Urinary bladder (tissue), 4 donors: ENCODE data around the gene SLC8A3. TPM values are rescaled to one million over a fixed set of nuclear protein-coding genes. Genes with fewer than 3 reads are reported as not detected.
"Not testable (repeated sequence)": the region's sequence is repeated elsewhere in the genome, so short reads cannot be mapped to it uniquely, and the experiment has no call there.

Experiments used
- DNase-seq: peaks from one replicate; pipeline ENCODE4 v3.0.0-alpha.2; 2015; ENCODE audit errors: extremely low spot score
- H3K27ac ChIP-seq: one replicate; pipeline ENCODE4 v1.5.1; 2013; ENCODE audit warnings: low read depth, mild to moderate bottlenecking, moderate library complexity
- H3K36me3 ChIP-seq: one replicate; pipeline ENCODE4 v1.6.1; 2013; ENCODE audit warnings: mild to moderate bottlenecking, moderate library complexity; ENCODE audit not compliant: insufficient read depth
- H3K4me1 ChIP-seq: one replicate; pipeline ENCODE4 v1.6.1; 2013; ENCODE audit warnings: mild to moderate bottlenecking, moderate library complexity; ENCODE audit not compliant: insufficient read depth
- H3K4me3 ChIP-seq: one replicate; pipeline ENCODE4 v1.5.1; 2013; ENCODE audit warnings: low read depth, low read length
- WGBS: extraction: QIAGEN DNeasy Blood & Tissue Kit; methylation state at CpG from one replicate; pipeline ENCODE4 v1.1.7; 2013; 5-methylcytosine and 5-hydroxymethylcytosine counted together
- polyA plus RNA-seq: library from polyadenylated mRNA; stranded (reverse); fragments of 200-250 nt; gene quantifications from one replicate; pipeline ENCODE4 v1.2.3, GENCODE V29; 2013
- total RNA-seq: library from RNA; depleted of rRNA; stranded (reverse); fragments of >200 nt; gene quantifications from one replicate; pipeline ENCODE4 v1.2.3, GENCODE V29; 2014
- donor health status: healthy with polysubstance abuse.
- donor health status: healthy.

The SLC8A3 gene, protein sequence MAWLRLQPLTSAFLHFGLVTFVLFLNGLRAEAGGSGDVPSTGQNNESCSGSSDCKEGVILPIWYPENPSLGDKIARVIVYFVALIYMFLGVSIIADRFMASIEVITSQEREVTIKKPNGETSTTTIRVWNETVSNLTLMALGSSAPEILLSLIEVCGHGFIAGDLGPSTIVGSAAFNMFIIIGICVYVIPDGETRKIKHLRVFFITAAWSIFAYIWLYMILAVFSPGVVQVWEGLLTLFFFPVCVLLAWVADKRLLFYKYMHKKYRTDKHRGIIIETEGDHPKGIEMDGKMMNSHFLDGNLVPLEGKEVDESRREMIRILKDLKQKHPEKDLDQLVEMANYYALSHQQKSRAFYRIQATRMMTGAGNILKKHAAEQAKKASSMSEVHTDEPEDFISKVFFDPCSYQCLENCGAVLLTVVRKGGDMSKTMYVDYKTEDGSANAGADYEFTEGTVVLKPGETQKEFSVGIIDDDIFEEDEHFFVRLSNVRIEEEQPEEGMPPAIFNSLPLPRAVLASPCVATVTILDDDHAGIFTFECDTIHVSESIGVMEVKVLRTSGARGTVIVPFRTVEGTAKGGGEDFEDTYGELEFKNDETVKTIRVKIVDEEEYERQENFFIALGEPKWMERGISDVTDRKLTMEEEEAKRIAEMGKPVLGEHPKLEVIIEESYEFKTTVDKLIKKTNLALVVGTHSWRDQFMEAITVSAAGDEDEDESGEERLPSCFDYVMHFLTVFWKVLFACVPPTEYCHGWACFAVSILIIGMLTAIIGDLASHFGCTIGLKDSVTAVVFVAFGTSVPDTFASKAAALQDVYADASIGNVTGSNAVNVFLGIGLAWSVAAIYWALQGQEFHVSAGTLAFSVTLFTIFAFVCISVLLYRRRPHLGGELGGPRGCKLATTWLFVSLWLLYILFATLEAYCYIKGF
- 3.0 TPM for total RNA-seq
- polyA plus RNA-seq = 0.56 TPM

DNA sequence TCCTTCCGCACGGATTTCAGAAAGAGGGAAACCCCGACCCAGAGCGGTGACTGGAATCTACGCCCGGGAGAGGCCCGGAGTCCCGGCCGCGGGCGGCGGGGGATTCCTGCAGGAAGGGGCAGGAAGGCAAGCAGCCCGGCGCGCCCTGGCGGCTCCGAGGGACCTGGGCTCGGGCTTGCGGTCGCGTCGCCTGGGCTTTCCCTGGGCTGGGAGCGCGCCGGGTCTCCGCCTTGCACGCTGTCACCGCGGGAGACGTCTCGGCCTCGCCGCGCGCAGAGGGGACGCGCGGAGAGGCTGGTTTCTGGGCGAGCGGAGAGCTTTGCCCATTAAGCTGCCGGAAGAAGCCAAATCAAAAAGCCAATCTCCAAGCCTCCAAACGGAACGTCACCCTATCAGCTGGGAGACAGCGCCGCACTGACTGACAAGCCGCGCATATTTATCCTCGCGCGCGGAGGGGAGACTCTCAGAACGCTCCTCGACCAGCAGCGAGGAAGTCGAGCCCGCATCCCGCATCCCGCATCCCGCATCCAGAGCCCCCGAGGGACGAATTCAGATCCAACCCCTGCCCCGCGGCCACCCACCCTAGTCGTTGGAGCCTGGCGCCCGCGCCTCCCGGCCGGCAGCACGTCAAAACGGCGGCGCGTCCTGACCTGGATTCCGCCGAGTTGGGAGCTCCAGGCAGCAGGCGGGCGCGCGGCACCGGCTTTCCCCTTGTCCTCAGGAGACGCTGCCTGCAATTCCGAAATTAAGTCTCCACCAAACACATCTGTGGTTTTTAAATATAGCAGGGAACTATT is at the start of gene SLC8A3:
Gene SLC8A3, minus strand, starts transcription at position 293 of the 797 bp plus-strand sequence. CDS start 20,529 bp downstream, outside the sequence.
- DNase-seq = no peak
- H3K4me3 ChIP-seq = peak within 1 kb of the TSS; percentile 50
- H3K4me1 ChIP-seq = no peaks in the 10 kb centered on the region
- peak within 1 kb of the TSS; percentile 16 for H3K27ac ChIP-seq
- under 1% methylated on average over 83 of the region's 83 CpGs for WGBS
- H3K36me3 ChIP-seq = no peaks in the 10 kb centered on the region

DNA sequence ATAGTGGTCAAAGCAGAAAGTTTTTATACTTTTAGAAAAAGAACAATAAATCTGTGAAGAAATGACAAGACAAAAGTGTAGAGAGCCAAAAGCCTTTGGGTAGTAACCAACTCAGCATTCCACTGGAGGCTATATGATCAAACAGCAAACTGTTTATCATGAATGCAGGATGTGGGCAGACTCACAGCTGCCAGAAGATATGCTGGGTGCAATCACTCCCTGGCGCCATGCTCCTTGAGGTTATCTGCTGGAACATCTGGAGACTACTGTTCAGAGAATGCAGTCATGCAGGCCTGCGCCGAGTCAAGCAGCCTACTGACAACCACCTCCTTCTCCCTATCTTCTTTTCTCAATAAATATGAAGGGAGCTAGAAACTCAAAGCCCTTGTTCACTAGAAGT is 49.0 kb upstream of the SLC8A3 start:
- no peak for DNase-seq
- Histone ChIP-seq H3K4me1 (no peaks in the 10 kb centered on the region), H3K4me3 (no peak overlapping the region), H3K27ac (no peak overlapping the region), H3K36me3 (no peaks in the 10 kb centered on the region)
- 45% methylated on average over 3 of the region's 3 CpGs for WGBS

DNA sequence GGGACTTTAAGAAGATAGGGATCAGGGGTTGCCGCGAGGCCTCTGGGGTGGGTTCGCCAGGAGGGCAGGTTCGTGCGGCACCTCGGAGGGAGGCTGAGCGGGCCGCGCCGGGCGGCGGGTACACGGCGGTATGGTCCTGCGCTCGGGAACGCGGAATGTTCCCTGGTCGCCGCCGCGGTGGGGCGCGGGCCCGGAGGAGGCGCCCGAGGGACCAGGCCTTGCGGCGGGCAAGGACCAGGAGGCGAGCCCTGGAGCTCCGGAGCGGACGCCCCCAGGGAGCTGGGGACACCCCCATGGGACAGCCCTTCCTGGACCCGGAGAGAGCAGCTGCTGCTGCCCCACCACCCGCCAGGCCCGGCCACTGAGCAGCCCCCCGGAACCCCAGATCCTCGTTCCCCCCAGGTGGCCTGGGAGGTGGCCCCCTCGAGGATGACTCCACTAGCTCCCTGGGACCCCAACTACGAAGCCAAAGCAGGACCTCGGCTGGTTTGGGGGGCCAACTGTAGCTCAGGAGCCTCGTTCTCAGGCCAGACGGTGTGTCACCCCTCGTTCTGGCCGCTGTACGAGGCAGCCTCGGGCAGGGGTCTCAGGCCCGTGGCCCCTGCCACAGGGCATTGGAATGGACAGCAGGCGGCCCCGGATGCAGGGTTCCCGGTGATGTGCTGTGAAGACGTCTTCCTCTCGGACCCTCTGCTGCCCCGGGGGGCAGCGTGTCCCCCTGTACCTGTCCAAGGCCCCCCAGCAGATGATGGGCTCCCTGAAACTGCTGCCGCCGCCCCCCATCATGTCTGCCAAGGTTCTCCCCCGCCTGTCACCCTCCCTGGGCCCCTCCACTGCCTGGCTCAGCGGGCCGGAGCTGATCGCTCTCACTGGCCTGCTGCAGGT is 45.6 kb upstream of the SLC8A3 start:
- 91% methylated on average over 61 of the region's 61 CpGs for WGBS
- Histone ChIP-seq H3K27ac (no peak overlapping the region), H3K36me3 (no peaks in the 10 kb centered on the region), H3K4me1 (no peaks in the 10 kb centered on the region), H3K4me3 (no peak overlapping the region)
- no peak for DNase-seq

DNA sequence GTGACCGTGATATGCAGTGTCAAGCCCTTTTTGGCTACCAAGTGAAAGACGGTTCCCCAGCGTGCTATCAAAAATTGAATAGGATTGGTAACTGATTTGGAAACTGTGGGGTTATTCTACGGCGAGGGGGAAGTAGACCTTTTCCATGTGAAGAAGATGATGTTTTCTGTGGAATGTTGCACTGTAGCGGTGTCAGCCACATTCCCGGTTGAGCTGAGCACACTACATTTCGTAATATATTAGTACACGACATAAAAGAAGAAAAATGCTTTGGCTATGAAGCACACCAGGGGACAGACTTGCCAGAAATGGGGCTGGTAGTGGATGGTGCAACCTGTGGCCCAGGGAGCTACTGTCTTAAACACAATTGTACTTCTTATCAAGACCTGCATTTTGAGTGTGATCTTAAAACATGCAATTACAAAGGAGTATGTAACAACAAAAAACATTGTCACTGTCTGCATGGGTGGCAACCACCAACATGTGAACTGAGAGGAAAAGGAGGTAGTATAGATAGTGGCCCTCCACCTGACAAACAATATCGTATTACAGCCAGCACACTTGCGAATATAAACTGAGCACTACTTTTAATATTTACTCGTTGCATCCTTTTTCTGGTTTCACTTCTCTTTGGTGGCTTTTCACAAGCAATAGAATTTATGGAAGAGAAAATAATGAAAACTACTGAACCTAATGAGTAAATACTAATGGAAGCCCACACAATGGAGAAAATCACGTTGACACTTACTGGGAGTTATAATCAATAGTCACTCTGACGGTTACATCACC is 43.2 kb upstream of the SLC8A3 start:
- not testable (repeated sequence) for DNase-seq, H3K36me3 ChIP-seq, H3K4me1 ChIP-seq, H3K27ac ChIP-seq, H3K4me3 ChIP-seq
- WGBS = 89% methylated on average over 14 of the region's 14 CpGs

DNA sequence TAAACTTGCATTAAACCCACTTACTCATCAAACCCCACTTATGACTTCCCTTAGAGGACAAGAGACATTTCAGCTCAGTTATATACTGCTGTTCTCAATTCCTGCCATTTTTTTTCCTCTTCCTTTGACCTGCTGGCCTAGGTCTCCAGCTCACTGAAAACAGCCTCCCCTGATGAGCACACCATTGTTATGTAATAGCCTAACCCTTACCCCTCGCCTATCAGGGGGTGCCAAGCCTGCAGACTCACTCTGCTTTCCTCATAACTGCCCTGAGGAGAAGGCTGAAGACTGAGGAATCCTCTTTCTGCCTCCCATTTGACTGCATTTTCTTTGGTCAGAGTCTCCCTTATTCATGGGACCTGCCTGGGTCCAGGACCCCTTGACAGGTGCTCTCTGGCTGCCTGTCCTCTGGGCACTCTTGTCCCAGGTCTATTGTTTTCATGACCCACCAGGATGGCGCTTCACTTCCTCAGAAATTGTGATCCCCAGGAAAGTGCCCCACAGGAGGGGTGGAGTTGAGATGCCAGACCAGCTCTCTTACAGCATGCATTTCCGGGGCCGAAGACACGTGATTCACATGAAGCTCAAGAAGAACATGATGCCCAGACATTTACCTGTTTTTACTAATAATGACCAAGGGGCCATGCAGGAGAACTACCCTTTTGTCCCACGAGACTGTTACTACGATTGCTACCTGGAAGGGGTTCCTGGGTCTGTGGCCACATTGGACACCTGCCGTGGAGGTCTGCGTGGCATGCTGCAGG is 41.3 kb upstream of the SLC8A3 start:
- not testable (repeated sequence) for H3K4me1 ChIP-seq, H3K36me3 ChIP-seq, H3K4me3 ChIP-seq, H3K27ac ChIP-seq, DNase-seq
- 76% methylated on average over 9 of the region's 9 CpGs for WGBS

DNA sequence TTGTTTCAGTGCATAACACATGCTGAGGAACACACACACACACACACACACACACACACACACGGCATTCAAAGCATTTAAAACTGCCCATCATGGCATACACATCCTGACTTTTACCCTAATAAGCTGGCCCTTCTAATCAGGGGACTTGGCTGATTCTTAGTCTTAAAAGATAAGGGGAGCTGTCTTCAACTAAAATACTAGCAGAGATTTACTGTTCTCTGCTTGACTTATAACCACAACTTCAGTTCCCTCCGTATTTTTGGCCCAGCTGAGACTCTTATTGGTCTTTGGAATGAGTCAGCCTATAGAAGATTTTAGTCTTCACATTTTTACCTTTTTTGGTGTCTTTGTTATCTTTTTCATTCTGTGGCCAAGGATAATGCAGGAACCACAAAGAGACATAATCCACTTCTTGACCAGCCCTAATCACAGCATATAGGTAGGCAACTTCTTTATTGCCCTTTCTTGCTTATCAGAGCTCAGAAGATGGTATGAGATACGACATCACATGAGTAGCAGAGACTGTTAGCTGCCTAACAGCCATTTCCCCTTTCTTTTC is 25.1 kb upstream of the SLC8A3 start:
- no peaks in the 10 kb centered on the region for H3K4me1 ChIP-seq
- 22% methylated on average over 3 of the region's 3 CpGs for WGBS
- DNase-seq = no peak
- H3K27ac ChIP-seq = no peak overlapping the region
- no peaks in the 10 kb centered on the region for H3K36me3 ChIP-seq
- no peak overlapping the region for H3K4me3 ChIP-seq

DNA sequence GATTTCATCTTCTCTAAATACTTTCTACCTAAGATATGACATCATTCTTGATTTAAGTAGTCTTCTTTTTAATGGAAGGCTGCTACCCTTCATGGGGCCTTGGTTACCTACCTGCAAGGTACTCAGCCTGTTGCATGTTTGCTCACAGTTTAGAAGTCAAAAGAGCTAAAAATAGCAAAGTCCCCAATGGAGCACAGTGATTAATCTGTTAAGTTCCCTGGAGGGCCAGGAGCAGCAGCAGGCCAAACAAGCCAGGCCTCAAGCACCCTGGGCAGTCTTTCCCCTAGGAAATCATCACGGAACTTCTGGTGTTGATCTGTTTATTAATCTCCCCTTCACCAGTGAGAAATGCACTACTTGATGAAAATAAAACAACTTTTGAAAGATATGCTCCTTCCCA is 24.0 kb upstream of the SLC8A3 start:
- Histone ChIP-seq H3K4me3 (no peak overlapping the region), H3K4me1 (no peaks in the 10 kb centered on the region), H3K27ac (no peak overlapping the region), H3K36me3 (no peaks in the 10 kb centered on the region)
- DNase-seq = no peak
- WGBS = 59% methylated on average over 1 of the region's 1 CpG

DNA sequence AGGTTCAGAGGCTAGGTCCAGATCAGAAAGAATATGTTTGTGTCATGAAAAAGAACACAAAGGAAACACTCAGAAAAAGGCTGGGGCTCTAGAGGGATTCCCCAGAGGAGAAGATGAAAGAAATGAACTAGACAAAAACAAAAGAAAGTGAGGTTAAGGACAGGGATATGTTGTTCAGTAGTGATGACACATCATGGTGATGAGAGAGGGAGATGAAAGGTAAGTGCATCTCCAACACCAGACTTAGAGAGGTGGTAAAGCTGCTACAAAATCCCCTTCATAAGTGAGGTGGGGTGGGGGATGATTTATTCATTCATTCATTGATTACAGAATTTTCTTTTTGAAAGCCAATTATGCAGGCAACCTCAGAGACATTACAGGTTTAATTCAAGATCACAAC is 19.6 kb upstream of the SLC8A3 start:
- Histone ChIP-seq H3K27ac (no peak overlapping the region), H3K36me3 (no peaks in the 10 kb centered on the region), H3K4me3 (no peak overlapping the region), H3K4me1 (no peaks in the 10 kb centered on the region)
- no peak for DNase-seq

DNA sequence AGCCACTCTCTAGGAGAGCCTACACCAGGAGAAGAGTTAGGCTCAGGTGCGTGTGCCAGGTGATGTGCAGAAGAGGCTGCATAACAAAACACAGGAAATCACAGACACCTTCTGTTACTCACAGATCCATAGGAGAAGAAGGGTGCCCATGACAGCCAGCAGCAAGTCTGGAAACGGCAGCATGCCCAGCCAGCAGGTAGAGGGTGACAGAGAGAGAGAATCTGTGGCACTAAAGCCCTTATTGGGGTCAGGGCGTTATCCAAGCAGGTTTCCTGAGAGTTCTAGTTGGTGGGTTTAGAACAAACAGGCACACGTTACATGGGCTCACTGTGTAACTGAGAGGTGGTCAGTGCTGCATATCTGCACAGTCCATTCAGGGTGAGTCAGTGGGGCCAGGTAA is 14.9 kb upstream of the SLC8A3 start:
- DNase-seq = no peak
- Histone ChIP-seq H3K4me3 (no peak overlapping the region), H3K36me3 (no peaks in the 10 kb centered on the region), H3K4me1 (no peaks in the 10 kb centered on the region), H3K27ac (no peak overlapping the region)
- WGBS = 87% methylated on average over 4 of the region's 4 CpGs

DNA sequence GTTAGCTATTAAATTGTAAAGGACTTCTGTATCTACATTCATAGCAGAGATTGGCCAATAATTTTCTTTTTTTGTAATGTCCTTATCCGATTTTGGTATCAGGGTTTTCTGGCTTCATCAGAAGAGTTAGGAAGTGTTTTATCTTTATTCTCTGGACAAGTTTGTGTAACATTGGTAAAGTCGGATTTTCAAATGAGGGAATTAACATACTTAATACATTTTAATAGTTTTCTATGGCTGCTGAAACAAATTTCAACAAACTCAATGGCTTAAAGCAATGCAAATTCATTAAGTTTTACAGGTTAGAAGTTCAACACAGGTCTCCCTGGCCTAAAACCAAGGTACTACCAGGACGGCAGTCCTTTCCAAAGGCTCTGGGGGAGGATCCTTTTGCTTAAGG is 13.2 kb upstream of the SLC8A3 start:
- 78% methylated on average over 3 of the region's 3 CpGs for WGBS
- H3K27ac ChIP-seq = no peak overlapping the region
- H3K36me3 ChIP-seq = no peaks in the 10 kb centered on the region
- no peak overlapping the region for H3K4me3 ChIP-seq
- no peak for DNase-seq
- H3K4me1 ChIP-seq = no peaks in the 10 kb centered on the region

DNA sequence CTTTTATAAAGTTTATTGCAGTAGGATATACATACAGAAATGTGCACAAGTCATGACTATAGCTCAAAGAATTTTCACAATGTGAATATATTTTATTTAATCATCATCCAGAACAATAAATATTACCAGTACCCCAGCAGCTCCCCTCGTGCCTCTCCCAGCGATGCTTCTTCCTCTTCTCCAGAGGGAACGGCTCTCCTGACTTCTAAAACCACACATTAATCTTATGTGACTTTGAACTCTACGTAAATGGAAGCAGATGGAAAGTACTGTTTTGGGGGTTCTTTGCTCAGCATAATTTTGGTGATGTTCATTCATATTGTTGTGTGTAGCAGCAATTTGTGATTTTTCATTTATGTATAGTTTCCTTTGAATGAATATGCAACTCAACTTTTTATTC is 4.6 kb upstream of the SLC8A3 start:
- DNase-seq = no peak
- H3K27ac ChIP-seq = no peak overlapping the region
- H3K36me3 ChIP-seq = no peaks in the 10 kb centered on the region
- H3K4me1 ChIP-seq = no peaks in the 10 kb centered on the region
- 60% methylated on average over 4 of the region's 4 CpGs for WGBS
- no peak overlapping the region for H3K4me3 ChIP-seq
